GM12865 (cell line): Measurements from ENCODE around the gene RANBP9.
A peak's percentile ranks its signal among the peaks of the same experiment; 100 is the strongest.

Experiments
- DNase-seq: peaks from one replicate; pipeline ENCODE4 v3.0.0; 2010; ENCODE audit warnings: low read depth
- H3K4me3 ChIP-seq: 2 replicates; pipeline ENCODE4 v1.5.1; 2011; ENCODE audit warnings: mild to moderate bottlenecking, low read depth, low read length, control low read depth
- TF ChIP-seq, protein P1 (sequence below): IDR thresholded peaks from 2 replicates; pipeline ENCODE4 v1.5.1; 2011; ENCODE audit warnings: low read length, control low read depth, low read depth, inconsistent platforms; ENCODE audit not compliant: insufficient read depth; ENCODE audit errors: missing control alignments

RANBP9 gene

DNA sequence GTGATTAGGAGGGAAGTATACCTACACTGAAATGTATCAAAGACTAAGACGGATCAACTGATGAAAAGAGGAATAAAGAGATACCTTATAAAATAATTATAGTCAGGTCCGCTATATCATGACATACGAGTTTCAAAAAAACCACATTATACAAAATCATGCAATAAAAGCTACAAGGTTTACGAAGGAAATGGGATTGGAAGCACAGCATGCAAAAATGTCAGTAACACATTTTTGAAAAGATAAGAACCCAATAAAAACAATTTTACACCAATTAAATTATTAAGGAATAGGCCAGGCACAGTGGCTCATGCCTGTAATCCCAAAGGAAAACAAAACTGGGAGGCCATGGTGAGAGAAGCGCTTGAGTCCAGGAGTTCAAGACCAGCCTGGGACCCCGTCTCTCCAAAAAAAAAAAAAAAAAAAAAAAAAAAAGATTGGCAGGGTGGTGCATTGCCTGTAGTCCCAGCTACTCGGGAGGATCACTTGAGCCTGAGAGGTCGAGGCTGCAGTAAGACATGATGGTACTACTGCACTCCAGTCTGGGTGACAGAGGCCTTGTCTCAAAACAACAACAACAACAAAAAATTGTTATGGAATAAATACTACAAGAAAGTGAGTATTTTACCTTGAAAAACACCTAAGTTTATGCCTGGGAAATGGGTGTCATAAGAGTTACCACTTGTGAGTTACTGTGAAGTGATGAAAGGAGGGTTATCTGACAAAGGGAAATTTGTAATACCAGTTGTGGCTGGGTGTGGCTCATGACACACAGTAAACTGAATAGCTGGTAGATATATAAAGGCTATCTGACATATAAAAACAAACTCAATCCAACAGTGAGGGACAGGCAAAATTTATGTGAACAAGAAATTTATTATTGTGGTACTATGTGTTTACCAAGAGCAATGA is 45.2 kb downstream of the RANBP9 start:
- no peak overlapping the region for H3K4me3 ChIP-seq
- DNase-seq, result no peak
- TF ChIP-seq, protein P1, sequence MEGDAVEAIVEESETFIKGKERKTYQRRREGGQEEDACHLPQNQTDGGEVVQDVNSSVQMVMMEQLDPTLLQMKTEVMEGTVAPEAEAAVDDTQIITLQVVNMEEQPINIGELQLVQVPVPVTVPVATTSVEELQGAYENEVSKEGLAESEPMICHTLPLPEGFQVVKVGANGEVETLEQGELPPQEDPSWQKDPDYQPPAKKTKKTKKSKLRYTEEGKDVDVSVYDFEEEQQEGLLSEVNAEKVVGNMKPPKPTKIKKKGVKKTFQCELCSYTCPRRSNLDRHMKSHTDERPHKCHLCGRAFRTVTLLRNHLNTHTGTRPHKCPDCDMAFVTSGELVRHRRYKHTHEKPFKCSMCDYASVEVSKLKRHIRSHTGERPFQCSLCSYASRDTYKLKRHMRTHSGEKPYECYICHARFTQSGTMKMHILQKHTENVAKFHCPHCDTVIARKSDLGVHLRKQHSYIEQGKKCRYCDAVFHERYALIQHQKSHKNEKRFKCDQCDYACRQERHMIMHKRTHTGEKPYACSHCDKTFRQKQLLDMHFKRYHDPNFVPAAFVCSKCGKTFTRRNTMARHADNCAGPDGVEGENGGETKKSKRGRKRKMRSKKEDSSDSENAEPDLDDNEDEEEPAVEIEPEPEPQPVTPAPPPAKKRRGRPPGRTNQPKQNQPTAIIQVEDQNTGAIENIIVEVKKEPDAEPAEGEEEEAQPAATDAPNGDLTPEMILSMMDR, result no peak

DNA sequence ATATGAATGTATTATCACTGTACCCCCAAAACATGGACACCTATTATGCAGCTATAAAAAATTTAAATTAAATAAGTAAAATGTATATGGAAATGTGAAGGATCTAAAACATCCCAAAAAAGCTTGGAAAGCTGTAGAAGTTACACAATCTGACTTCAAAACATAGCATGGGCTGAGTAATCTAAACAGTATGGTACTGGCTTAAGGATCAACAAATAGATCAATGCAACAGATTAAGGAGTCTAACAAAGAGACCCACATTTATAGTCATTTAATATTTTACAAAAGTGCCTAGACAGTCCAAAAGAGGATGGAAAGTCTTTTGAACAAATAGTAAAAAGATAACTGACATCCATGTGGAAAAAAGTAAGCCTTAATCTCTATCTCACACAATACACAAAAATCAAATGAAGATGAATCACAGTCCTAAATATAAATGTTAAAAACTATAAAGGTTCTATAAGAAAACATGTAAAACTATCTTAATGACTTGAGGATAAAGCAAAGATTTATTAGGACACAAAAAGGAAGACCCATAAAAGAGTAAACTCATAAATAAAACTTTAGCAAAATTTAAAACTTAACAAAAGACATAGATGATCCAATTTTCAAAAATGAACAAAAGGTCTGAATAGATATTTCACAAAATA is 46.8 kb downstream of the RANBP9 start:
- no peak overlapping the region for H3K4me3 ChIP-seq
- DNase-seq, result no peak
- TF ChIP-seq, protein P1, result no peak

DNA sequence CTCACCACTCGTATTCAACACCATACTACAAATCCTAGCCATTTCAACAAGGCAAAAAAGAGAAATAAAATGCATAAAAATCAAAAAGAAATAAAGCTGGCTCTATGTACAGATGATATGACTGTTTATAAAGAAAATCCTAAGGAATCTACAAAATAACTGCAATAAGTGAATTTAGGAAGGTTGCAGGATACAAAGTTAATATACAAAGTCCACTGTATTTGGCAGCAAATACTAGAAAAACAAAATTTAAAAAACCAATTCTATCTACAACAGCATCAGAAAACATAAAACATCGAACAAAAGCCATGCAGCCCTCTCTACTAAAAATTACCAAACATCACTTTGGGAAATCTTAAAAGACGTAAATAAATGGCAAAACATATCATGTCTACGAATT is 47.6 kb downstream of the RANBP9 start:
- no peak for DNase-seq
- H3K4me3 ChIP-seq, result no peak overlapping the region
- TF ChIP-seq, protein P1, result no peak

DNA sequence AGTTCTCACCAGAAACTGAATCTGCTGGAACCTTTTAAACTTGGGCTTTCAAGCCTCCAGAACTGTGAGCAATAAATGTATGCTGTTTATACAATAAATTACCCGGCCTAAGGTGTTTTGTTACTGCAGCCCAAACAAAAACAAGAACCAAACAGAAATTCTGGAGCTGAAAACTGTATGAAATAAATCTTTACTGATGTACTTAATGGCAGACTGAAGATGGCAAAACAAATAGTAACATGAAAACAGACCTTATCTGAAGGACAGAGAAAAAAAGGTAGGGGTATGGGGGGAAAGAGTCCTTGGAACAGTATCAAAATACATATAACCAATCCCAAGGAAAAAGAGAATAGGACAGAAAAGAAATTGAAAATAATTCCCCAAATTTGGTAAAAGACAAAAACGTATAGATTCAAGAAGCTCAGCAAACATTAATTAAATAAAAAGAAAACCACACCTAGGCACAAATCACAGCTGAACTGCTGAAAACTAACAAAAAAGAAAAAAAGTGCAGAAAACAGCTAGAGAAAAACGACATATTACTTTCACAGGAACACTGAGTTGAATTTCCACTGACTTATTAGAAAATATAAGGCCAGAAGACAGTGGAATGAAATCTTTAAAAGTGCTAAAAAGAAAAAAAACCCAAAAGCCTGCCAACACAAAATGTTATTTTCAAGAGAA is 48.8 kb downstream of the RANBP9 start:
- TF ChIP-seq, protein P1, result no peak
- H3K4me3 ChIP-seq, result peak overlapping the region; percentile 36
- DNase-seq, result no peak

DNA sequence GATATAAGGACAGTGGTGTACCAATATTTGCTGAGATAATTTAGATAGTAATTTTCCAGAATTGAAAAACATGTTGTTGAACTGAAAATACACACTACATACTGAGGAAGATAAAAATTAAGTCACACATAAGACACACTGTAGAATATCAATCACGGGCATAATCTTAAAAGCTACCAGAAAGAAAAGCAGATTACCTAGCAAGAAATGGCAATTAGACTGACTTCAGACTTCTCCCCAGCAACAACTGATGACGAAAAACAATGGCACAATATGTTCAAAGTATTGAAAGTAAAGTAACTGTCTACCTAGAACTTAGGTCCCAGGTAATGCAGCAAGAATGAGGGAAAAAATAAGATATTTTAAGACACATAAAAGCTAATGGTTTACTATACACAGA is 50.0 kb downstream of the RANBP9 start:
- H3K4me3 ChIP-seq, result no peak overlapping the region
- TF ChIP-seq, protein P1, result no peak
- DNase-seq, result no peak

DNA sequence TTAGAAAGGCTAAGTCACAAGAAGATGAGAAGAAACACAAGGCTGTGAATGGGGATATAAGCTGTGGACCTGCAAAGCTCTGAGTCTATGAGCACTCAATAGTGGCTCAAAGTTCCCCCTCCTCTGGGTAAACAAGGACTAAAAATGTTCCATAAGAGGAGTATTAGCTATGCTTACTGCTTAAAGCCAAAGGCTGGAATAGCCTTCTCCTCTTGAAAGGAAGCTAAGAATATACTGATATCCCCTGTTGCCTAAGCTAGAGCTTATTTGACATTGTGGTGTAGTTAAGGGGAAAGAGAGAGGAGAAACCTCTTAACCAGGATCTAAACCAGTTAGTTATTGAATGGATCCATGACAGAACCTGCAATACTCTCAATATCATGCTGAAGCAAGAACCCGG is 50.7 kb downstream of the RANBP9 start:
- no peak for DNase-seq
- H3K4me3 ChIP-seq, result no peak overlapping the region
- TF ChIP-seq, protein P1, result no peak
